Lower lobe of right lung (tissue), 2 donors: ENCODE results near the gene RAB3GAP2. TPM values are rescaled to one million over a fixed set of nuclear protein-coding genes. Genes with fewer than 3 reads are reported as not detected.

Source experiments
- ATAC-seq, 2 donors: fragments of 200-7000 bp; cut with Tn5 transposase; one replicate each; pipeline ENCODE4 v1.9.1; 2020 to 2022; ENCODE audit warnings: mild to moderate bottlenecking in 2 of 2, moderate library complexity in 2 of 2
- DNase-seq: peaks from one replicate; pipeline ENCODE4 v3.0.0-alpha.2; 2020
- H3K27ac ChIP-seq: fragments of 200-600 bp; one replicate; pipeline ENCODE4 v1.8.0; 2022
- H3K27me3 ChIP-seq: fragments of 200-600 bp; one replicate; pipeline ENCODE4 v1.8.0; 2022; ENCODE audit warnings: low read depth
- H3K36me3 ChIP-seq: fragments of 200-600 bp; one replicate; pipeline ENCODE4 v1.8.0; 2022; ENCODE audit warnings: mild to moderate bottlenecking
- H3K4me1 ChIP-seq: fragments of 200-600 bp; one replicate; pipeline ENCODE4 v1.8.0; 2022
- H3K4me3 ChIP-seq: fragments of 200-600 bp; one replicate; pipeline ENCODE4 v1.8.0; 2022; ENCODE audit warnings: mild to moderate bottlenecking
- H3K9me3 ChIP-seq: fragments of 200-600 bp; one replicate; pipeline ENCODE4 v1.8.0; 2022
- intact Hi-C: fragments of 100-400 bp; cut with DNase I; formaldehyde crosslinking; loops from one replicate; pipeline ENCODE4 v1.11.0; 2022
- total RNA-seq: library from RNA; stranded (reverse); fragmentation: NEBNext Ultra II Directional; extraction: Animal tissue kit (Norgen Biotek cat#: 25700); gene quantifications from one replicate; pipeline ENCODE4 v1.2.1, GENCODE V29; 2021
- TF ChIP-seq, protein P1 (sequence below): fragments of 200-600 bp; IDR thresholded peaks from one replicate; pipeline ENCODE4 v1.8.0; 2022; ENCODE audit warnings: antibody characterized with exemption, mild to moderate bottlenecking
- donor health status: DM: no; HTN: yes; CAD: no; lungs with severe emphysema.

Gene RAB3GAP2
- total RNA-seq, 1 donor from 2014 or later: 36.1 TPM

GRCh38 chr1:220186752-220187151 is 85.5 kb downstream of the RAB3GAP2 start:
- no peaks in the 10 kb centered on the region for H3K27me3 ChIP-seq
- no peak for ATAC-seq

GRCh38 chr1:220184506-220184905 is 87.7 kb downstream of the RAB3GAP2 start:
- ATAC-seq (no peak), DNase-seq (no peak)
- Histone ChIP-seq H3K9me3 (no peaks in the 10 kb centered on the region), H3K4me3 (no peak overlapping the region), H3K4me1 (no peaks in the 10 kb centered on the region), H3K27ac (no peak overlapping the region), H3K27me3 (no peaks in the 10 kb centered on the region), H3K36me3 (peaks cover 70% of the 10 kb centered on the region)
- TF ChIP-seq, protein P1, sequence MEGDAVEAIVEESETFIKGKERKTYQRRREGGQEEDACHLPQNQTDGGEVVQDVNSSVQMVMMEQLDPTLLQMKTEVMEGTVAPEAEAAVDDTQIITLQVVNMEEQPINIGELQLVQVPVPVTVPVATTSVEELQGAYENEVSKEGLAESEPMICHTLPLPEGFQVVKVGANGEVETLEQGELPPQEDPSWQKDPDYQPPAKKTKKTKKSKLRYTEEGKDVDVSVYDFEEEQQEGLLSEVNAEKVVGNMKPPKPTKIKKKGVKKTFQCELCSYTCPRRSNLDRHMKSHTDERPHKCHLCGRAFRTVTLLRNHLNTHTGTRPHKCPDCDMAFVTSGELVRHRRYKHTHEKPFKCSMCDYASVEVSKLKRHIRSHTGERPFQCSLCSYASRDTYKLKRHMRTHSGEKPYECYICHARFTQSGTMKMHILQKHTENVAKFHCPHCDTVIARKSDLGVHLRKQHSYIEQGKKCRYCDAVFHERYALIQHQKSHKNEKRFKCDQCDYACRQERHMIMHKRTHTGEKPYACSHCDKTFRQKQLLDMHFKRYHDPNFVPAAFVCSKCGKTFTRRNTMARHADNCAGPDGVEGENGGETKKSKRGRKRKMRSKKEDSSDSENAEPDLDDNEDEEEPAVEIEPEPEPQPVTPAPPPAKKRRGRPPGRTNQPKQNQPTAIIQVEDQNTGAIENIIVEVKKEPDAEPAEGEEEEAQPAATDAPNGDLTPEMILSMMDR: no peak
- intact Hi-C loops: no loop called here

More at GRCh38 chr1:220186752-220187151, 85.5 kb downstream of the RAB3GAP2 start:
- no peak overlapping the region for H3K27ac ChIP-seq
- peaks cover 76% of the 10 kb centered on the region for H3K36me3 ChIP-seq
- no peak overlapping the region for H3K4me3 ChIP-seq
- TF ChIP-seq, protein P1: no peak
- DNase-seq: no peak
- H3K9me3 ChIP-seq: no peaks in the 10 kb centered on the region
- intact Hi-C loops: no loop called here
- no peaks in the 10 kb centered on the region for H3K4me1 ChIP-seq

DNA sequence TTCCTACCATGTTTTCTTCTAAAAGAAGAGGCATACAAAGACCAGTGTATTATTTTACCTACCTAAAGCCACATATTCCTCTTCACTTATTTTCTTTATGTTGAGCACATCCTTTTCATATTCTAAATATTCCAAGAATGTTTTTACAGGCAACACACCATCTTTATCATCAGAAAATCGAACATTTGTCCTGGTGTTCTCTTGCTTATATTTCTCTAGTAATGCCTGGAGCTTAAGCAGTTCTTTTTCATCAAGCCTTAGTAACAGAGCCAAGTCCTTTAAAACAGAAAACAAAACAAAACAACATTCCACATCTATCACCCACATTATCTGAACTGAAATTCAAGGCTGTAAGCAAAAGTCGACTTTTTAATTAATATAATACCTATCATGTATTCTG is 89.6 kb downstream of the RAB3GAP2 start:
- H3K27ac ChIP-seq: no peak overlapping the region
- no peak for ATAC-seq

GRCh38 chr1:220182111-220182510 is 90.1 kb downstream of the RAB3GAP2 start:
- Histone ChIP-seq H3K27ac (no peak overlapping the region), H3K4me3 (no peak overlapping the region), H3K4me1 (no peaks in the 10 kb centered on the region), H3K27me3 (no peaks in the 10 kb centered on the region), H3K9me3 (no peaks in the 10 kb centered on the region), H3K36me3 (peaks cover 49% of the 10 kb centered on the region)
- TF ChIP-seq, protein P1: no peak
- no peak for DNase-seq
- intact Hi-C loops: no loop called here
- no peak for ATAC-seq

More for the DNA sequence above, 89.6 kb downstream of the RAB3GAP2 start:
- intact Hi-C loops: no loop called here
- peaks cover 51% of the 10 kb centered on the region for H3K36me3 ChIP-seq
- TF ChIP-seq, protein P1: no peak
- H3K9me3 ChIP-seq: no peaks in the 10 kb centered on the region
- no peaks in the 10 kb centered on the region for H3K4me1 ChIP-seq
- no peak for DNase-seq
- H3K4me3 ChIP-seq: no peak overlapping the region
- H3K27me3 ChIP-seq: no peaks in the 10 kb centered on the region

- no peak for DNase-seq
- H3K4me3 ChIP-seq: no peak overlapping the region
- no peak for ATAC-seq
- no peaks in the 10 kb centered on the region for H3K9me3 ChIP-seq
- intact Hi-C loops: no loop called here
- TF ChIP-seq, protein P1: no peak
- H3K4me1 ChIP-seq: no peaks in the 10 kb centered on the region
- peaks cover 47% of the 10 kb centered on the region for H3K36me3 ChIP-seq
- no peak overlapping the region for H3K27ac ChIP-seq
- no peaks in the 10 kb centered on the region for H3K27me3 ChIP-seq
Measured at GRCh38 chr1:220176540-220176939, 95.7 kb downstream of the RAB3GAP2 start.
